Activated B cell treated with CpG ODN at 0.5 μM for 24 hours (primary cell): ENCODE measurements around the gene RAP1A. TPM values are rescaled to one million over a fixed set of nuclear protein-coding genes. Genes with fewer than 3 reads are reported as not detected.
"Not testable (repeated sequence)": the region's sequence is repeated elsewhere in the genome, so short reads cannot be mapped to it uniquely, and the experiment has no call there.

Experiments
- ATAC-seq: fragments of 200-7000 bp; cut with Tn5 transposase; one replicate; pipeline ENCODE4 v1.10.0; 2021; ENCODE audit warnings: low read depth, mild to moderate bottlenecking, moderate library complexity
- CTCF ChIA-PET: fragments of 350-600 bp; sonication (Branson Sonifier 250); formaldehyde crosslinking; loops from one replicate; lab custom pipeline; 2021; ENCODE audit warnings: antibody characterized with exemption; lab: Charles Lee
- POLR2A ChIA-PET: fragments of 350-600 bp; sonication (Branson Sonifier 250); formaldehyde crosslinking; loops from one replicate; lab custom pipeline; 2021; ENCODE audit warnings: antibody characterized with exemption; lab: Charles Lee
- DNase-seq: peaks from one replicate; pipeline ENCODE4 v3.0.0; 2022
- H3K27ac Mint-ChIP-seq: one replicate; pipeline ENCODE4 v1.8.0; 2020; ENCODE audit warnings: mixed read lengths
- H3K27me3 Mint-ChIP-seq: one replicate; pipeline ENCODE4 v1.8.0; 2021; ENCODE audit warnings: mixed read lengths
- H3K36me3 Mint-ChIP-seq: one replicate; pipeline ENCODE4 v1.8.0; 2021; ENCODE audit warnings: low read depth, mixed read lengths
- H3K4me1 Mint-ChIP-seq: one replicate; pipeline ENCODE4 v1.8.0; 2021; ENCODE audit warnings: mixed read lengths
- H3K4me3 Mint-ChIP-seq: one replicate; pipeline ENCODE4 v1.8.0; 2020; ENCODE audit warnings: mild to moderate bottlenecking, mixed read lengths
- H3K9me3 Mint-ChIP-seq: one replicate; pipeline ENCODE4 v1.8.0; 2020; ENCODE audit warnings: mixed read lengths
- intact Hi-C: fragments of 100-400 bp; cut with micrococcal nuclease; formaldehyde crosslinking; loops from one replicate; pipeline ENCODE4 v1.15.1; 2024
- total RNA-seq: library from RNA; stranded (reverse); gene quantifications from 2 replicates; pipeline ENCODE4 v1.2.3, GENCODE V29; 2022
- TF ChIP-seq, protein P1 (sequence below): fragments of 200-600 bp; IDR thresholded peaks from one replicate; pipeline ENCODE4 v1.8.0; 2022; ENCODE audit warnings: antibody characterized with exemption, mild to moderate bottlenecking

RAP1A gene
- total RNA-seq, 1 donor from 2014 or later = 93.8 TPM

GRCh38 chr1:111739925-111740765, 120.6 kb downstream of the RAP1A start:
- H3K27ac Mint-ChIP-seq = peak overlapping the region; percentile 14
- H3K27me3 Mint-ChIP-seq = peaks cover 2% of the 10 kb centered on the region
- H3K4me3 Mint-ChIP-seq = peak overlapping the region; percentile 92
- POLR2A ChIA-PET = interaction anchor here (0.9 to 4.0 kb wide), 6 partner anchors 11 to 291 kb away, joined by 4 to 30 read pairs (median 5); partner anchors contain the start of genes ATP5PB, DDX20 and WDR77
- CTCF ChIA-PET = interaction anchor here (1.1 to 3.0 kb wide), 3 partner anchors 8 to 28 kb away, joined by 3 to 14 read pairs (median 3); no protein-coding TSS in a partner anchor
- peaks cover 18% of the 10 kb centered on the region for H3K4me1 Mint-ChIP-seq
- DNase-seq = peak; percentile 40
- TF ChIP-seq, protein P1, sequence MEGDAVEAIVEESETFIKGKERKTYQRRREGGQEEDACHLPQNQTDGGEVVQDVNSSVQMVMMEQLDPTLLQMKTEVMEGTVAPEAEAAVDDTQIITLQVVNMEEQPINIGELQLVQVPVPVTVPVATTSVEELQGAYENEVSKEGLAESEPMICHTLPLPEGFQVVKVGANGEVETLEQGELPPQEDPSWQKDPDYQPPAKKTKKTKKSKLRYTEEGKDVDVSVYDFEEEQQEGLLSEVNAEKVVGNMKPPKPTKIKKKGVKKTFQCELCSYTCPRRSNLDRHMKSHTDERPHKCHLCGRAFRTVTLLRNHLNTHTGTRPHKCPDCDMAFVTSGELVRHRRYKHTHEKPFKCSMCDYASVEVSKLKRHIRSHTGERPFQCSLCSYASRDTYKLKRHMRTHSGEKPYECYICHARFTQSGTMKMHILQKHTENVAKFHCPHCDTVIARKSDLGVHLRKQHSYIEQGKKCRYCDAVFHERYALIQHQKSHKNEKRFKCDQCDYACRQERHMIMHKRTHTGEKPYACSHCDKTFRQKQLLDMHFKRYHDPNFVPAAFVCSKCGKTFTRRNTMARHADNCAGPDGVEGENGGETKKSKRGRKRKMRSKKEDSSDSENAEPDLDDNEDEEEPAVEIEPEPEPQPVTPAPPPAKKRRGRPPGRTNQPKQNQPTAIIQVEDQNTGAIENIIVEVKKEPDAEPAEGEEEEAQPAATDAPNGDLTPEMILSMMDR = no peak
- ATAC-seq = peak; percentile 11
- H3K9me3 Mint-ChIP-seq = no peaks in the 10 kb centered on the region
- intact Hi-C loops = loop anchor here (1.0 kb wide), 2 partner anchors 15 to 25 kb away; partner anchors contain the start of gene DDX20
- no peaks in the 10 kb centered on the region for H3K36me3 Mint-ChIP-seq

- DNase-seq, intact Hi-C loops, H3K9me3 Mint-ChIP-seq, H3K4me3 Mint-ChIP-seq, H3K36me3 Mint-ChIP-seq, ATAC-seq, H3K27me3 Mint-ChIP-seq, CTCF ChIA-PET, H3K27ac Mint-ChIP-seq: not testable (repeated sequence)
- H3K4me1 Mint-ChIP-seq = peaks cover 18% of the 10 kb centered on the region
- POLR2A ChIA-PET = interaction anchor here (0.5 kb wide), 1 partner anchor 37 kb away, joined by 5 read pairs; no protein-coding TSS in a partner anchor
Observed at GRCh38 chr1:111742292-111742691, 122.7 kb downstream of the RAP1A start.

DNA sequence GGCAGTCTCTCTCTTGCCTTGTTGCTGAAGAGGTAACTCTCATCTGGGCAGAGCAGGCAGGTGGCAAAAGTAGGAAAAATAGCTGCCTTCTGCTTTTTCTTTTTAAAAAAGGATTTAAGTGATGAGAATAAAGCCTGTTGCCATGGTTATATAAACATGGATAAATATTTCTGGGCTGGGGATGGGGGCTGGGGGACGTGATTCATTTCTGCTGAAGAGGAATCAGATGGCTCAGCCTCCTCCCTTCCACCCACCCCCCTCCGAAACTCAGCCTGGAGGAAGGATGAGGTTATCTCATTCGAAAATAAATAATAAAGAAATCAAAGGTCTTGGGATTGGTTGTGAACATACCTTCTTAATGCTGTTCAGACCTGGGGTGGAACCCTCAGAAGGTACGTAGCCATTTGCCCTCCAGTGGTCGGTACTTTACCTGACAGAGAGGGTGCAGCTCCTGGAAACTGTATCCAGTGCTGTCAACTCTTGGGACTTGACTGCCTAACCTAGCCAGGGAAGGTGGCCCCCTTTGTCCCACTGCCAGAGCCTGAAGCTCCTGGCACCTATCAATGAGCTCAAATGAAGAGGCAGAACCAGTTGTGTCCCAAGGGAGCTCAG, 123.5 kb downstream of the RAP1A start:
- POLR2A ChIA-PET = no interaction called here
- no peak overlapping the region for H3K4me3 Mint-ChIP-seq
- peaks cover 2% of the 10 kb centered on the region for H3K9me3 Mint-ChIP-seq
- no peaks in the 10 kb centered on the region for H3K36me3 Mint-ChIP-seq
- intact Hi-C loops = no loop called here
- DNase-seq (no peak), ATAC-seq (no peak)
- CTCF ChIA-PET = interaction anchor here (1.1 to 7.5 kb wide), 2 partner anchors 9 to 29 kb away, joined by 3 to 60 read pairs; no protein-coding TSS in a partner anchor
- no peak overlapping the region for H3K27ac Mint-ChIP-seq
- H3K4me1 Mint-ChIP-seq = peaks cover 10% of the 10 kb centered on the region
- TF ChIP-seq, protein P1 = no peak
- peaks cover 2% of the 10 kb centered on the region for H3K27me3 Mint-ChIP-seq

DNA sequence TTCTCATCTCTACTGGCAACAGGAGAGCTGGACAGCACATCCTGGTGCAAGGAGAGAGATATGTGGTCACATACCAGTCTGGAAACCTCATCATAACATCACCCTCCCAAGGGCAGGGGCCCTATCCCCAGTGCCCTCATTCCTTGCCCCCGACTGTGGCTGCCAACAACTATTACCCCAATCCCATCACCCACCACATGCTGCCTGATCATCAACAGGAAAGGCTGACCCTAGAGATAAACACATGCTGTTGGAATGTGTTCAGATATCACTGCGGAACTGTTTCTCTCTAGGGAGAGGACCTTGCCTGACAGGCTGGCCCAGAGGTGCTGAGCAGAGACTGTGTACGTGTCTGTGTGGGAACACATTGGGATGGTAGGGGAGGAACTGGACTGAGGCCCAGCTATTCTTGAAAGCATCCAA, 124.1 kb downstream of the RAP1A start:
- TF ChIP-seq, protein P1 = no peak
- CTCF ChIA-PET = interaction anchor here (1.1 to 7.5 kb wide), 2 partner anchors 9 to 30 kb away, joined by 3 to 60 read pairs; no protein-coding TSS in a partner anchor
- no peak for ATAC-seq
- intact Hi-C loops = no loop called here
- no peak for DNase-seq
- no peaks in the 10 kb centered on the region for H3K36me3 Mint-ChIP-seq
- peaks cover 2% of the 10 kb centered on the region for H3K27me3 Mint-ChIP-seq
- POLR2A ChIA-PET = no interaction called here
- H3K27ac Mint-ChIP-seq = no peak overlapping the region
- peaks cover 8% of the 10 kb centered on the region for H3K4me1 Mint-ChIP-seq
- H3K4me3 Mint-ChIP-seq = no peak overlapping the region
- H3K9me3 Mint-ChIP-seq = peaks cover 2% of the 10 kb centered on the region

DNA sequence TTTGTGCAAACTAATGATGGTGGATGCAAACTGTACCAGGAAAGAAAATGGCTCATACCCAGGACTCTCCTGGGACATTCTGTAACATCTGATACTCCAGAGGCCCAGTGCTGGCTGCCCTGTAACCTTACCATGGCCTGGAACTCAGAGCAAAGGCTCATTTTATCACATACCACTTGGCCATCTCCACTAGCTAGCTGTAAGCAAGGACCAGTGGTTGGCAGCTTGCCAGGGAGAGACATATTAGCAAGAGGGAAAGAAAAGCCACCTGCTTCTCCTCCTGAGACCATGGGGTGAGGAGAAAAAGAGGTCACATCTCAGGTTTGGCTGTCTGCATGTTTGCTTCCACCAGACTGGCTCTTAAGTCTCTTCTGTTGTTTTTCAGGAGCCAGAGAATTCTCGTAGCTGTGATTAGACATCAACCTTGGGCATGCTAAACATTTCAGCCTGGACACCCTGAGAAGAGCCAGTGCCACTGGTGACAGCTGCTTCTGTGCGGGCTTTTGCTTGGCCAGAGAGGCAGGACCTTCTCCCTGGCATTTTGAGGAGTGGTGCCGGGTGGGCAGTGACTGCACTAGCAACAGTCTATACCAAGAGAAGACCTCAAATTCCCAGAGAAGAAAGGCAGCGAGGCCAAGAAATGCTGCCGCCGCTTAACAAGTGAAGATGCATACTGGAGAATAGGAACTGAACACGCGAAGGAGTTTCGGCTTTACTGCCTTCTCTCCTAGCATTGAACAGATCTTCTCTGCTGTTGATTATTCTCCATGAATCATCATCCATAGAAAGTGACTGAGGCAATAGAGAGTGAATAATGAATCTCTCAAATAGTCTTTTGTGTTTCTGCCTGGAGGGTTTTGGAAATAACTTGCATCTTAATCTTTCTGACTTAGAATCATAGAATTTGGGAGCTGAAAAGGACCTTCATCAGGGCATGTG, 126.4 kb downstream of the RAP1A start:
- no peaks in the 10 kb centered on the region for H3K36me3 Mint-ChIP-seq
- H3K27ac Mint-ChIP-seq = no peak overlapping the region
- peaks cover under 1% of the 10 kb centered on the region for H3K27me3 Mint-ChIP-seq
- ATAC-seq (no peak), DNase-seq (no peak)
- H3K4me1 Mint-ChIP-seq = peaks cover under 1% of the 10 kb centered on the region
- POLR2A ChIA-PET = interaction anchor here (0.5 to 0.9 kb wide), 2 partner anchors 174 to 1723 kb away, joined by 3 to 4 read pairs; no protein-coding TSS in a partner anchor
- H3K4me3 Mint-ChIP-seq = no peak overlapping the region
- peaks cover 2% of the 10 kb centered on the region for H3K9me3 Mint-ChIP-seq
- intact Hi-C loops = loop anchor here (2.0 kb wide), 1 partner anchor 237 kb away; no protein-coding TSS in a partner anchor
- CTCF ChIA-PET = interaction anchor here (1.7 to 7.5 kb wide), 2 partner anchors 32 to 41 kb away, joined by 3 to 60 read pairs; no protein-coding TSS in a partner anchor
- TF ChIP-seq, protein P1 = no peak
